ENCODE results near the gene PCDHGB7. TPM values are rescaled to one million over a fixed set of nuclear protein-coding genes. Genes with fewer than 3 reads are reported as not detected.
A peak's percentile ranks its signal among the peaks of the same experiment; 100 is the strongest.

The PCDHGB7 gene
- total and polyA plus RNA-seq, 10 of the 15 experiments (the other 5 are each of a cell fraction or from before 2014, with no cell fraction given), result 0.27 to 1.3 (median 0.54) TPM; not detected in 2

DNA sequence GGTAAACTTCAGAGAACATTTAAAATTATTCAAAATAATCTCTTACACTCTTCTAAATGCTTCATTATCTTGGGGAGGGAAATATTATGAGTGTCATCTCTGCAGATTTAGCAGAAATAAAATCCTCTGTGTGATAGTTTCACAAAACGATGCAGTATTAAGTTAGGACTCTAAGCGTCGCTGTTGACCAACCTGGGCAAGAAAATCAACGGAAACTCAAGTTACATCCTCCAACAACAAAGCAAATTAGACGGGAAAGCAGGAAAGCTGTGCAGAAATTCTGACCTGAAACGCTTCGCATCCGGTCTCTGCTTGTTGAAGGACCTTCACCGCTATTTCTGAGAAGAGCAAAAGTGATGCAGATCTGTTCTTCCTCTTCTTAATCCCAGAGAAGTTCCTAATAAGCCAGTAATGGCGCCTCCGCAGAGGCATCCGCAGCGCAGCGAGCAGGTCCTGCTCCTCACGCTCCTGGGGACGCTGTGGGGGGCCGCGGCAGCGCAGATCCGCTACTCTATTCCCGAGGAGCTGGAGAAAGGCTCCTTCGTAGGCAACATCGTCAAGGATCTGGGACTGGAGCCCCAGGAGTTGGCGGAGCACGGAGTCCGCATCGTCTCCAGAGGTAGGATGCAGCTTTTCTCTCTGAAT lies 43.7 kb upstream of the PCDHGB7 start, which contains the start of gene PCDHGA6:
Gene PCDHGA6, plus strand, starts transcription at position 219 of the 645 bp plus-strand sequence. Its CDS starts 193 bp downstream, at position 412.
- in situ Hi-C loops (cut with MboI) (no loop called here), intact Hi-C loops (cut with micrococcal nuclease; ENCODE audit: unreplicated experiment) (no loop called here)
- H3K27ac ChIP-seq (ENCODE audit: control insufficient read depth, insufficient read depth), result no peak within 1 kb of the TSS
- no peaks in the 10 kb centered on the region for H3K4me1 ChIP-seq (ENCODE audit: control insufficient read depth, insufficient read depth, low read length)
- SMC1A ChIA-PET (ENCODE audit: uncharacterized antibody, unreplicated experiment), result interaction anchor here (0.8 kb wide), 1 partner anchor 23 kb away, joined by 5 read pairs; no protein-coding TSS in a partner anchor
- no peak within 1 kb of the TSS for H3K9ac ChIP-seq (ENCODE audit: control insufficient read depth, insufficient read depth, low read length)
- no peak within 1 kb of the TSS for H3K4me3 ChIP-seq
- DNase-seq (ENCODE audit: low read depth, low spot score), result no peak
- WGBS (ENCODE audit: insufficient coverage, insufficient replicate concordance, low lambda C conversion rate, missing lambda C conversion rate), result 79% methylated on average over 26 of the region's 27 CpGs
- no peak within 1 kb of the TSS for H3K4me2 ChIP-seq (ENCODE audit: control insufficient read depth, insufficient read depth)
- CTCF ChIA-PET, result interaction anchor here (0.9 to 1.3 kb wide), 3 partner anchors 47 to 190 kb away, joined by 3 to 6 read pairs (median 3); partner anchors contain the start of gene PCDHGA11
- no peaks in the 10 kb centered on the region for H4K20me1 ChIP-seq (ENCODE audit: control insufficient read depth, insufficient read depth)
- H2AFZ ChIP-seq (ENCODE audit: control insufficient read depth, low read depth, low read length), result no peak within 1 kb of the TSS; the same call in 1 of the 2 replicates
- no peak for FAIRE-seq
- POLR2A ChIA-PET, result no interaction called here
- H3K27me3 ChIP-seq (replicated peaks in 1 of 2; ENCODE audit: control insufficient read depth in 2 of 2, insufficient read depth in 2 of 2, low read length in 1 of 2), result no peaks in the 10 kb centered on the region
- ATAC-seq, result no peak
- H3K79me2 ChIP-seq (ENCODE audit: control insufficient read depth, insufficient read depth, low read length), result no peaks in the 10 kb centered on the region
- H3K36me3 ChIP-seq (ENCODE audit: control insufficient read depth in 2 of 2, insufficient read depth in 2 of 2, low read length in 1 of 2), result no peaks in the 10 kb centered on the region
- peaks cover 17% of the 10 kb centered on the region; the same call in 2 of the 3 replicates for H3K9me3 ChIP-seq (replicated peaks; ENCODE audit: control insufficient read depth, insufficient read depth, low read length)
- BruUV-seq (replicated peaks), result no TSS peak
- RAD21 ChIA-PET (ENCODE audit: unreplicated experiment), result no interaction called here
- TF ChIP-seq RAD21 (IDR thresholded peaks at IDR 0.05; ENCODE audit: insufficient read depth, low read depth, low read length), result peak; percentile 51
- TF ChIP-seq, protein P1, sequence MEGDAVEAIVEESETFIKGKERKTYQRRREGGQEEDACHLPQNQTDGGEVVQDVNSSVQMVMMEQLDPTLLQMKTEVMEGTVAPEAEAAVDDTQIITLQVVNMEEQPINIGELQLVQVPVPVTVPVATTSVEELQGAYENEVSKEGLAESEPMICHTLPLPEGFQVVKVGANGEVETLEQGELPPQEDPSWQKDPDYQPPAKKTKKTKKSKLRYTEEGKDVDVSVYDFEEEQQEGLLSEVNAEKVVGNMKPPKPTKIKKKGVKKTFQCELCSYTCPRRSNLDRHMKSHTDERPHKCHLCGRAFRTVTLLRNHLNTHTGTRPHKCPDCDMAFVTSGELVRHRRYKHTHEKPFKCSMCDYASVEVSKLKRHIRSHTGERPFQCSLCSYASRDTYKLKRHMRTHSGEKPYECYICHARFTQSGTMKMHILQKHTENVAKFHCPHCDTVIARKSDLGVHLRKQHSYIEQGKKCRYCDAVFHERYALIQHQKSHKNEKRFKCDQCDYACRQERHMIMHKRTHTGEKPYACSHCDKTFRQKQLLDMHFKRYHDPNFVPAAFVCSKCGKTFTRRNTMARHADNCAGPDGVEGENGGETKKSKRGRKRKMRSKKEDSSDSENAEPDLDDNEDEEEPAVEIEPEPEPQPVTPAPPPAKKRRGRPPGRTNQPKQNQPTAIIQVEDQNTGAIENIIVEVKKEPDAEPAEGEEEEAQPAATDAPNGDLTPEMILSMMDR (IDR thresholded peaks at IDR 0.05 in 2 of 3, conservative IDR thresholded peaks at IDR 0.05 in 1 of 3; ENCODE audit: control insufficient read depth in 2 of 3, extremely low read depth in 1 of 3, insufficient read depth in 1 of 3, low read depth in 3 of 3, low read length in 3 of 3), result peak in 1 of 3 experiments; percentile 32; a peak in 3 of 6 replicates
- TF ChIP-seq IRF4 (IDR thresholded peaks at IDR 0.05; ENCODE audit: low read depth, low read length), result no peak
